NB4 (cell line): ENCODE measurements around the gene NXNL1.
A peak's percentile ranks its signal among the peaks of the same experiment; 100 is the strongest.

Experiments
- DNase-seq: peaks from one replicate; pipeline ENCODE4 v3.0.0; 2010; ENCODE audit warnings: low read depth
- H3K4me3 ChIP-seq: one replicate; pipeline ENCODE4 v1.5.1; 2011; ENCODE audit warnings: mild to moderate bottlenecking, low read depth, low read length, moderate library complexity
- MYC ChIP-seq: IDR thresholded peaks from 2 replicates; pipeline ENCODE4 v1.6.1; 2011; ENCODE audit warnings: low read depth, low read length
- POLR2A ChIP-seq: IDR thresholded peaks from 2 replicates; pipeline ENCODE4 v1.6.1; 2011; ENCODE audit warnings: mild to moderate bottlenecking; ENCODE audit not compliant: insufficient read length; ENCODE audit errors: extremely low read depth
- TF ChIP-seq, protein P1 (sequence below): IDR thresholded peaks from 2 replicates; pipeline ENCODE4 v1.6.1; 2011; ENCODE audit warnings: low read depth, low read length
- TF ChIP-seq, protein P2 (sequence below): IDR thresholded peaks from one replicate; pipeline ENCODE4 v1.5.1; 2012; ENCODE audit warnings: low read depth, low read length

Gene NXNL1

GRCh38 chr19:17451820-17452219, 8.9 kb downstream of the NXNL1 start:
- no peak for TF ChIP-seq MYC
- no peak for TF ChIP-seq POLR2A
- TF ChIP-seq, protein P1, sequence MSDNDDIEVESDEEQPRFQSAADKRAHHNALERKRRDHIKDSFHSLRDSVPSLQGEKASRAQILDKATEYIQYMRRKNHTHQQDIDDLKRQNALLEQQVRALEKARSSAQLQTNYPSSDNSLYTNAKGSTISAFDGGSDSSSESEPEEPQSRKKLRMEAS: no peak
- TF ChIP-seq, protein P2, sequence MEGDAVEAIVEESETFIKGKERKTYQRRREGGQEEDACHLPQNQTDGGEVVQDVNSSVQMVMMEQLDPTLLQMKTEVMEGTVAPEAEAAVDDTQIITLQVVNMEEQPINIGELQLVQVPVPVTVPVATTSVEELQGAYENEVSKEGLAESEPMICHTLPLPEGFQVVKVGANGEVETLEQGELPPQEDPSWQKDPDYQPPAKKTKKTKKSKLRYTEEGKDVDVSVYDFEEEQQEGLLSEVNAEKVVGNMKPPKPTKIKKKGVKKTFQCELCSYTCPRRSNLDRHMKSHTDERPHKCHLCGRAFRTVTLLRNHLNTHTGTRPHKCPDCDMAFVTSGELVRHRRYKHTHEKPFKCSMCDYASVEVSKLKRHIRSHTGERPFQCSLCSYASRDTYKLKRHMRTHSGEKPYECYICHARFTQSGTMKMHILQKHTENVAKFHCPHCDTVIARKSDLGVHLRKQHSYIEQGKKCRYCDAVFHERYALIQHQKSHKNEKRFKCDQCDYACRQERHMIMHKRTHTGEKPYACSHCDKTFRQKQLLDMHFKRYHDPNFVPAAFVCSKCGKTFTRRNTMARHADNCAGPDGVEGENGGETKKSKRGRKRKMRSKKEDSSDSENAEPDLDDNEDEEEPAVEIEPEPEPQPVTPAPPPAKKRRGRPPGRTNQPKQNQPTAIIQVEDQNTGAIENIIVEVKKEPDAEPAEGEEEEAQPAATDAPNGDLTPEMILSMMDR: no peak
- H3K4me3 ChIP-seq: no peak overlapping the region

DNA sequence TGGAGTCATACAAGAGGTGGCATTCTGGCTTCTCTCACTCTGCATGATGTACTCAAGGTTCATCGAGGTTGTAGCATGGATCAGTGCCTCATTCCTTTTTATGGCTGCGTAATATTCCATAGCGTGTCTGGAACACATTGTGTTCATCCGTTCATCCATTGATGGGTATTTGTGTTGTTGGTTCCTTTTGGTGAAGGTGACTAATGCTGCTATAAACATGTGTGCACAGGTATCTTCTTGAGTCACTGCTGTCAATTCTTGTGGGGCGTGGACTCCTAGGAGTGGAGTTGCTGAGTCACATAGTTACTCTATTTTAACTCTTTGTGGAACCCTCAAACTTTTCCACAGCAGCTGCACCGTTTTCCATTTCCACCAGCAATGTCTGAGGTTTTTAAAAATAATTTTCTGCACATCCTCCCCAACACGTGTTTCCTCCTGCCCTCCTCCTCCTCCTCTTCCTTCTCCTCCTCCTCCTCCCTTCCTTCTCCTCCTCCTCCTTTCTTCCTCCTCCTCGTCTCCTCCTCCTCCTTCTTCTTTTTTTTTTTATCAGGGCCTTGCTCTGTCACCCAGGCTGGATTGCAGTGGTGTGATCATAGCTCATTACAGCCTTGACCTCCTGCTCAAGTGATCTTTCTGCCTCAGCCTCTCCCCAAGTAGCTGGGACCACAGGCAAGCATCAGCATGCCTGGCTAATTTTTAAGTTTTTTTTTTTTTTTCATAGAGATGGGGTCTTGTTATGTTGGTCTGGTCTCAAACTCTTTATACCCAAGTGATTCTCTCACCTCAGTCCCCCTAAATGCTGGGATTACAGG, 10.3 kb downstream of the NXNL1 start:
- DNase-seq: peak; percentile 40
- H3K4me3 ChIP-seq: no peak overlapping the region
- TF ChIP-seq MYC: no peak
- TF ChIP-seq, protein P1: peak; percentile 55; the same call in 1 of the 2 replicates

More at GRCh38 chr19:17451820-17452219, 8.9 kb downstream of the NXNL1 start:
- no peak for DNase-seq

DNA sequence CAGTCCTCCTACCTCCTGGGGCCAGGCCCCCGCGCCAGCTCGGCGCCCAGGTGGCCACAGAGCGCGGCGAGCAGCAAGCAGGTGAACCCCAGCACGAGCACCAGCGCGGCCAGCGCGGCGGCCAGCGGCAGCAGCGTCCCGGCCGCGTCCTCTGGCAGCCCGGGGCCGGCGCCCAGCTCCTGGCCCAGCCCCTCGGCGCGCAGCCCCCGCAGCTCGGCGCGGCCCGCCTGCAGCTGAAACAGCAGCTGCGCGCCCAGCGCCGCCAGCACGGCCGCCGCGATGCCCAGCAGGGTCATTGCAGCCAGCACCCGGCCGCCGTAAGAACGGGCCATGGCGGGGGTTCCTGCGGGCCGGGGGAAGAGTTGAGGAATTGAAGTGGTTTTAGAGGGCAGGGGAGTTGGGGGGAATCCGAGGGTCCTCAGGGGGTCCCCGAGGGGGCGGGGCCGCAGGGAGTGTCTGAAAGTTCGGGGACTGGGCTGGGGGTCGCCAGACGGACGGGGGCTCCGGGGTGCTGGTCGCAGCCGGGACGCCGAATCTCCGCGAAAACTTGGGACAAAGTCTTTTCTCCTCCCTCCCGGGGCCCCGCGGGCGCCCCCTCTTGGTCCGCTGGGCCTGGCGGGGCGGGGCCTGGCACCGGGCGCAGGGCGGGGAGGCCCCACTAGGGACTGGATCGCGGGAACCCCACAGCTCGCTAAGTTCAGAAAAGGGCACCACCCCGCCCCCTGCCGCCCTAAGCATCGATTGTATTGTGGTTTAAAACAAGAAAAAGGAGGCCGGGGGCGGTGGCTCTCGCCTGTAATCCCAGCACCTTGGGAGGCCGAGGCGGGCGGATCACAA, 12.4 kb downstream of the NXNL1 start, which contains the start of gene TMEM221:
TMEM221 (minus strand) TSS at position 538 of the 837 bp plus-strand sequence; CDS start at position 332, 206 bp downstream.
- peak; percentile 57 for DNase-seq
- TF ChIP-seq, protein P2: peak; percentile 45
- TF ChIP-seq POLR2A: no peak
- H3K4me3 ChIP-seq: peak within 1 kb of the TSS; percentile 16

DNA sequence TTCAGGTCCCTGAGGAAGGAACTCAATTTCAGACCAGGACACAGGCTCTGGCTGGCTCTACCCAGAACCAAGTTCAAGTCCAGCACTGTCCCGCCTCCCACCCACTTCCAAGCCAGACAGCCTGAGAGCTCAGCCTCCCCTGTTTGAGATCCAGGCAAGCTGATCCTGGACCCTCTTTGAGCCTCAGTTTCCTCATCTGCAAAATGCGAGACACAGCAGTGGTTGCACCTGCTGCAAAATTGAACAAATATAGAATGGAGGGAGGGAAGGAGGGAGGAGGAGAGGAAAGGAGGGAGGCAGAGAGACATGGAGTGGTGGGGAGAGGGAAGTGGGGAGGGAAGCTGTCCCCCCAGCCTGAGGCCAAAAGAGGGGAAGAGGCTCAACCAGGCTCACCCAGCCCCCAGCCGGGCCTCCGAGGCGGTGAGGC, 13.0 kb downstream of the NXNL1 start:
- no peak overlapping the region for H3K4me3 ChIP-seq
- DNase-seq: peak; percentile 26
- TF ChIP-seq, protein P1: no peak
- TF ChIP-seq POLR2A (no peak), MYC (no peak)
- TF ChIP-seq, protein P2: no peak

GRCh38 chr19:17445526-17446165, 15.1 kb downstream of the NXNL1 start:
- no peak overlapping the region for H3K4me3 ChIP-seq
- TF ChIP-seq POLR2A (no peak), MYC (no peak)
- TF ChIP-seq, protein P1: no peak
- TF ChIP-seq, protein P2: no peak
- no peak for DNase-seq
